Spinal cord (tissue), 10 donors: ENCODE data around the gene IFI30. TPM values are rescaled to one million over a fixed set of nuclear protein-coding genes. Genes with fewer than 3 reads are reported as not detected.
A peak's percentile ranks its signal among the peaks of the same experiment; 100 is the strongest.

Source experiments
- DNase-seq, 6 donors: peaks; one replicate each; pipeline versions ENCODE4 v3.0.0 to v3.0.0-alpha.2; 2013 to 2015; ENCODE audit warnings: low spot score in 6 of 6, low read depth in 4 of 6
- H3K27ac ChIP-seq: one replicate; pipeline ENCODE4 v1.5.1; 2013; ENCODE audit warnings: low read depth, low read length, control low read depth
- H3K27me3 ChIP-seq: one replicate; pipeline ENCODE4 v1.6.1; 2013; ENCODE audit warnings: low read length; ENCODE audit not compliant: control insufficient read depth, insufficient read depth
- H3K36me3 ChIP-seq: one replicate; pipeline ENCODE4 v1.6.1; 2013; ENCODE audit warnings: low read length; ENCODE audit not compliant: control insufficient read depth, insufficient read depth
- H3K4me1 ChIP-seq: one replicate; pipeline ENCODE4 v1.6.1; 2013; ENCODE audit warnings: low read length; ENCODE audit not compliant: control insufficient read depth, insufficient read depth
- H3K4me3 ChIP-seq: one replicate; pipeline ENCODE4 v1.5.1; 2013; ENCODE audit warnings: low read depth, low read length, control low read depth
- H3K9me3 ChIP-seq: one replicate; pipeline ENCODE4 v1.6.1; 2013; ENCODE audit warnings: low read length; ENCODE audit not compliant: control insufficient read depth, insufficient read depth
- WGBS: methylation state at CpG from one replicate; pipeline ENCODE4 v1.1.5; 2013; ENCODE audit warnings: missing lambda C conversion rate; ENCODE audit not compliant: insufficient coverage; 5-methylcytosine and 5-hydroxymethylcytosine counted together
- polyA plus RNA-seq, 2 donors: library from polyadenylated mRNA; unstranded; fragments of 120-200 nt; gene quantifications; one replicate each; pipeline ENCODE4 v1.2.1, GENCODE V29; 2013; ENCODE audit not compliant: insufficient read length in 2 of 2
- total RNA-seq, 2 donors: library from RNA; depleted of rRNA in 1 of 2; stranded (reverse); fragments of 120-200 nt in 1 of 2; fragments of >200 nt in 1 of 2; gene quantifications; one replicate each; pipeline versions ENCODE4 v1.2.3 to v1.2.4, GENCODE V29; 2013 to 2014
- donor health status: healthy.

Gene IFI30
- total and polyA plus RNA-seq, 4 donors = 1.9 to 14.6 (median 6.5) TPM

DNA sequence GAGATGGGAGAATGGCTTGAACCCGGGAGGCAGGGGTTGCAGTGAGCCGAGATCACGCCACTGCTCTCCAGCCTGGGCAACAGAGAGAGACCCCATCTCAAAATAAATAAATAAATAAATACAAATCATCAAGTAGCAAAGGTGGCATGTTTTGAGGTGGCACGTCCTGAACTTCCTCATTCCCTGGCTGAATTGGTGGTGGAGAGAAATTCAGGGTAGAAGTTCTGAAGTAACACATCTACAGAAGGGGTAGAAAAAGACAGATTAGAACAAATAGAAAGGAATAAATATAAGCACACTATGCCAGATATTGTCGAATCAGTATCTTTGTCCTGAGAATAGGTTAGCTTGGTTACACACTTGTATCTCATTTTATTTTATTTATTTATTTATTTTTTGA is 6.3 kb downstream of the IFI30 start:
- Histone ChIP-seq H3K4me1 (no peaks in the 10 kb centered on the region), H3K27me3 (peaks cover 7% of the 10 kb centered on the region), H3K9me3 (no peaks in the 10 kb centered on the region), H3K36me3 (no peaks in the 10 kb centered on the region), H3K4me3 (no peak overlapping the region), H3K27ac (no peak overlapping the region)
- no CpG with 5 or more reads among the region's 5 CpGs for WGBS
- no peak for DNase-seq

DNA sequence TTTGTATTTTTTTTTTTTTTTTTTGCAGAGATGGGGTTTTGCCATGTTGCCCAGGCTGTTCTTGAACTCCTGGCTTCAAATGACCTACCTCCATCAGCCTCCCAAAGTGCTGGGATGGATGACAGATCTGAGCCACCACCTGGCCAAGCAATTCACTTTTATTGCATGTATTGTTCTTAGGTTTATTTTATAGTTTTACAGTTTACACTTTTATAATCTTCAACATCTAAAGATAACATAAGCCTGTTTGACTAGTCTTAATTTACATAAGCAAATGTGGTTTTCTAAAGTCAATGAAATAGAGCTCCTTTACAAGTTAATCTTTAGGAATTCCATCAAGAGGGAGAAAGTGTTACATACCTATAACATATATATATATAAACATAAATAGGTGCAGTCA is 9.9 kb downstream of the IFI30 start:
- no peak overlapping the region for H3K4me3 ChIP-seq
- no peak overlapping the region for H3K27ac ChIP-seq
- no peaks in the 10 kb centered on the region for H3K27me3 ChIP-seq
- no peak for DNase-seq
- no peaks in the 10 kb centered on the region for H3K4me1 ChIP-seq
- H3K36me3 ChIP-seq = no peaks in the 10 kb centered on the region
- no peaks in the 10 kb centered on the region for H3K9me3 ChIP-seq

DNA sequence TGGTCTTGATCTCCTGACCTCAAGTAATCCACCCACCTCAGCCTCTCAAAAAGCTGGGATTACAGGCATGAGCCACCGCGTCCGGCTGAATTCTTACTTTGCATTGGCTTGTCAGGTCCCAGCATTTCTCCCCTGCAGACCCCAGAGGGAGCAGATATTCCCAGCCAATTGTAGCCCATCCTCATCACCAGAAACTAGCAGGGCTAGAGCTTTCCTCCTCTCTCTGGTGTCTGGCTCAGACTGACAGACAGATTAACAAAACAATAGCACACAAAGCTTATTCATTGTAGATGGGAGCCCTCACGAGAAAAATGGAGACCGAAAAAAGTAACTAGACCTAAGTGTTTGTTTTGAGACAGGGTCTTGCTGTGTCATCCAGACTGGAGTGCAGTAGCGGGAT is 11.9 kb downstream of the IFI30 start:
- WGBS = 45% methylated on average over 6 of the region's 6 CpGs

DNA sequence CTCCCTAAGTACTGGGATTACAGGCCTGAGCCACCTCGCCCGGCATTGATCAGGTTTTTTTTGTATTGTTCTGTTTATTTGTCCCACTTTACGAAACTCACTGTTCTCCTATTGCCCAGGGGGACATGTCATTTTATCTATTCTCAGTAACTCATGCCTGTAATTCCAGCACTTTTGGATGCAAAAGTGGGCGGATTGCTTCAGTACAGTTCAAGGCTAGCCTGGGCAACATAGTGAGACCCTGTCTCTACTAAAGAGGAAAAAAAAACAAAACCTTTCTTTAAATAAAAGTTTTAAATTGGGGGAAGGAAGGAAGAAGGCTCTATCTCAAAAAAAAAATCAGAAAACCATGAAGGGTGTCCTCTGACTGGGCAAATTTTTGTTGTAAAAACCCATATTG is 16.7 kb downstream of the IFI30 start:
- Histone ChIP-seq H3K27ac (no peak overlapping the region), H3K9me3 (no peaks in the 10 kb centered on the region), H3K36me3 (peaks cover 5% of the 10 kb centered on the region), H3K4me1 (peaks cover 18% of the 10 kb centered on the region), H3K4me3 (no peak overlapping the region), H3K27me3 (no peaks in the 10 kb centered on the region)
- no CpG with 5 or more reads among the region's 4 CpGs for WGBS
- DNase-seq = no peak

More for the DNA sequence above, 11.9 kb downstream of the IFI30 start:
- Histone ChIP-seq H3K4me1 (no peaks in the 10 kb centered on the region), H3K9me3 (no peaks in the 10 kb centered on the region), H3K4me3 (no peak overlapping the region), H3K36me3 (no peaks in the 10 kb centered on the region), H3K27me3 (no peaks in the 10 kb centered on the region), H3K27ac (no peak overlapping the region)
- no peak for DNase-seq

DNA sequence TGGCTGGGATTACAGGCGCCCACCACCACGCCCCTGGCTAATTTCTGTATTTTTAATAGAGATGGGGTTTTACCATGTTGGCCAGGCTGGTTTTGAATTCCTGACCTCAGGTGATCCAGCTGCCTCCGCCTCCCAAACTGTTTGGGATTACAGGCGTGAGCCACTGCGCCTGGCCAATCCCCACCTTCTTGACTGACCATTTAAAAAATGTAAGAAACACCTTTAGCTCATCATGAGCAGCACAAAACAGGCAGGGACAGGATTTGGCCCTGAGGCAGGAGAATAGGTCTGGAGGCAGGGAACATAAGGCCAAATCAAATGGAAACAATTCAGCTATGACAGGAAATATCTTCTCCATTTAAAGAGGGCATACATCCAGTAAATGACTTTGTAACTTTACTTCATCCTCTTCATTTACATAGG is 18.0 kb downstream of the IFI30 start:
- WGBS = no CpG with 5 or more reads among the region's 5 CpGs
- no peak for DNase-seq
- peak overlapping the region; percentile 68 for H3K4me3 ChIP-seq

DNA sequence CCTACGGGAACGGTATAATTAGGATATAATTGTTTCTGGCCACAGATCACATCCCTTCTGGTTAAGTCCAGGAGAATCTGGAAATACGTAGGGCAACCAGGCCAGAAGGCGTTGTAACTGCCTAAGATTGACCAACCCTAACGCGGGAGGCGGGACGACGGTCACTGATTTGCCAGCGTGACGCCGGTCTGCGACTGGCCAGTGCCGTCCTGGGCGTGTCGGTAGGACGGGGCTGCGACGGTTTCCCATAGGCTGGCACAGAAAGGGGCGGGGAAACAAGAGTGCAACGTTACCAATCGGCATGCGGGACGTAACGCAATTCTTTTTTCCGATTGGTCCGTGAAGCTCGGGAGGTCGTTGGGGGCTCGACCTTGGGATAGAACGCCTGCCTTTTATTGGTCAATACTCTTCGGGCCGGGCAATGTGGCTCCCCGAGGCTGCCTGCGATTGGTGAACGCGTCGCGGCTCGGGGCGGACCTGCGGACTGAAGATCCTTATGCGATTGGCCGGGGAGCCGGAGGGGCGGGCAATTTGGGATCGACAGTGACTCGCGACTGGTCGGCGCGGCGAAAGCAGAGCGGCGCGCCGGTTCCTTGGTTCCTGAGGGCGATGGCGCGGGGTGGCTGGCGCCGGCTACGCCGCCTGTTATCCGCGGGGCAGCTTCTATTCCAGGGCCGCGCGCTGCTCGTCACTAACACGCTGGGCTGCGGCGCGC is 19.2 kb downstream of the IFI30 start, which contains the start of gene MPV17L2:
Gene MPV17L2 (plus strand): TSS at position 546 of the 715 bp plus-strand sequence. CDS start 64 bp downstream, at position 610.
- peaks cover 18% of the 10 kb centered on the region for H3K4me1 ChIP-seq
- H3K36me3 ChIP-seq = peaks cover 29% of the 10 kb centered on the region
- no peaks in the 10 kb centered on the region for H3K27me3 ChIP-seq
- H3K9me3 ChIP-seq = no peaks in the 10 kb centered on the region
- peak within 1 kb of the TSS; percentile 69 for H3K4me3 ChIP-seq
- under 1% methylated on average over 74 of the region's 74 CpGs for WGBS
- peak; percentile 99 to 100 (median 100) for DNase-seq
- peak within 1 kb of the TSS; percentile 97 for H3K27ac ChIP-seq

More for the DNA sequence above, 18.0 kb downstream of the IFI30 start:
- peaks cover 18% of the 10 kb centered on the region for H3K4me1 ChIP-seq
- no peaks in the 10 kb centered on the region for H3K9me3 ChIP-seq
- peaks cover 17% of the 10 kb centered on the region for H3K36me3 ChIP-seq
- peak overlapping the region; percentile 97 for H3K27ac ChIP-seq
- no peaks in the 10 kb centered on the region for H3K27me3 ChIP-seq

DNA sequence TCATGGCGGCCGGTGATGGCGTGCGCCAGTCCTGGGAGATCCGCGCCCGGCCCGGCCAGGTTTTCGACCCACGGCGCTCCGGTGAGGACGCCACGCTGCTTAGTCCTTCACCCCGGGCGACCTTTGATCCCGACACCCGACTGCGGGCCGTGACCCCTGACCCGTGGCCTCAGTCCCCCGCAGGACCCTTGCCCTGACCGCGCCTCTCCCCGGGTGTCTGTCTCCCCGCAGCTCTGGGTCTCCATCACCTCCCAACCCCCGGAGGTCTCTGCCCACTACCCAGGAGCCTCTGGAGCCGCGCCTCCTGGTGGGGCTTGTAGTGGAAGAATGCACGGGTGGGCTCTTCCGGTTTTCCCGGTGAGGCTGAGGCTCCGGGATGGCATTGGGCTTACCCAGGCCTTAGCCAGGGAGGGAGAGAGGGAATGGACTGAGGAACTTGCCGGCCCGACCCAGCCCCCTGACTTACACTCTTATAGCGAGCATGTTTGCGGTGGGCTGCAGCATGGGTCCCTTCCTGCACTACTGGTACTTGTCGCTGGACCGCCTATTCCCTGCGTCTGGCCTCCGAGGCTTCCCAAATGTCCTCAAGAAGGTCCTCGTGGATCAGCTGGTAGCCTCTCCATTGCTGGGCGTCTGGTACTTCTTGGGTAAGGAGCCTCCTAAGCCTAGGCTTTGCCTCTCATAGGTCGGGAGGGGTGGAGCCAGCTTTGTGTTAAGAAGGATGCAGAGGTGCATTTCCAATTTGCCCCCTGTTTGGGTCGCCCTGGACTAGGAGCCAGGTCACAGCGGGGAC is 20.0 kb downstream of the IFI30 start:
- Histone ChIP-seq H3K36me3 (peaks cover 36% of the 10 kb centered on the region), H3K27me3 (no peaks in the 10 kb centered on the region), H3K4me1 (peaks cover 18% of the 10 kb centered on the region), H3K27ac (peak overlapping the region; percentile 80), H3K4me3 (peak overlapping the region; percentile 69), H3K9me3 (no peaks in the 10 kb centered on the region)
- 3% methylated on average over 44 of the region's 46 CpGs for WGBS
- DNase-seq = no peak

DNA sequence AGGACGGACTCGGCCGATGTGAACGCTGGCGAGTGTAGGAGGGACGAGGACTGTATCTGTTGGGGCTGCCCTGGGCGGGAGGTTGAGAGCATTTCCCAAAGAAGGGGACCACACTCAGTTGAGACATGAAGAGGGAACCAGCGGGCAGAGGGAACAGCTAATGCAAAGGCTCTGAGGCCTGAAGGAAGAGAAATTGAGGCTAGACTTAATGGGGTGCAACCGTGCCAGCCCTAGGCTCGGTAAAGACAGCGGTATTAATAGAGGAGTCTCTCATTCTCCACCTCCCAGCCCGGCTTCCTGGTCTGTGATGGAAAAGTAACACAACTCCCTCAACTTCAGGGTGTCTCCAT is 20.5 kb downstream of the IFI30 start:
- DNase-seq = no peak
- Histone ChIP-seq H3K9me3 (no peaks in the 10 kb centered on the region), H3K27ac (no peak overlapping the region), H3K27me3 (no peaks in the 10 kb centered on the region), H3K4me1 (peaks cover 18% of the 10 kb centered on the region), H3K36me3 (peaks cover 42% of the 10 kb centered on the region), H3K4me3 (no peak overlapping the region)
- 66% methylated on average over 8 of the region's 12 CpGs for WGBS

DNA sequence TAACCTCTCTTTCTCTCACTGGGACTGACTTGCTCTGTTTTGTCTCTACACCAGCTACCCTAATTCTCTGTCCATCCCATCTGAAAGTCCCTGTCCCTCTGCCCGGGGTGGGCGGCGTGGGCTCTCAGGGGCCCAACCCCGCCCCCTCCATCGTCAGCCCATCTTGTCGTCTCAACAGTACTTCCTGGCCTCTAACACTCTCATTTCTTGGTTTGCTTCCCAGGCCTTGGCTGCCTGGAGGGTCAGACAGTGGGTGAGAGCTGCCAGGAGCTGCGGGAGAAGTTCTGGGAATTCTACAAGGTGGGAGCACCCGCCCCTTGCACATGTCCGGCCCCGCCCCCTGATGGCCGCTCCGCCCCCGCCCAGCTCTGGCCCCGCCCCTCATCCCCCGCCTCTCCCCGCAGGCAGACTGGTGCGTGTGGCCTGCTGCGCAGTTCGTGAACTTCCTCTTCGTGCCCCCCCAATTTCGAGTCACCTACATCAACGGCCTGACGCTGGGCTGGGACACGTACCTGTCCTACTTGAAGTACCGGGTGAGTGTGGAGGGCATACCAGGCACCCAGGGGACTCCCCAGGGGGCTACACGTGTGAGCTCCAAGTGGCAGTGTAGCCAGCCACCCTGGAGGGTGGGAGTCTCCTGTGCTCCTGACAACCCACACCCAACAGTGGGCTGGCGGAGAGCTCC is 21.1 kb downstream of the IFI30 start:
- peaks cover 18% of the 10 kb centered on the region for H3K4me1 ChIP-seq
- H3K27ac ChIP-seq = no peak overlapping the region
- no peak overlapping the region for H3K4me3 ChIP-seq
- H3K9me3 ChIP-seq = no peaks in the 10 kb centered on the region
- WGBS = 45% methylated on average over 11 of the region's 27 CpGs
- DNase-seq = peak in 1 of 6 donors; percentile 55
- H3K27me3 ChIP-seq = no peaks in the 10 kb centered on the region
- H3K36me3 ChIP-seq = peaks cover 47% of the 10 kb centered on the region
